H1 (cell line): ENCODE measurements around the gene SERP1. TPM values are rescaled to one million over a fixed set of nuclear protein-coding genes. Genes with fewer than 3 reads are reported as not detected.

Source experiments
- CTCF ChIA-PET: fragments of 300-600 bp; sonication (Branson Sonifier 250); formaldehyde crosslinking; loops from one replicate; lab custom pipeline; 2021; ENCODE audit not compliant: partially characterized antibody; lab: Charles Lee
- POLR2A ChIA-PET: fragments of 300-600 bp; sonication (Branson Sonifier 250); formaldehyde crosslinking; loops from one replicate; lab custom pipeline; 2021; ENCODE audit warnings: inconsistent platforms; ENCODE audit not compliant: partially characterized antibody; lab: Charles Lee
- DNase-seq, 2 experiments: peaks; one replicate each; pipeline versions ENCODE4 v3.0.0 to v3.0.0-alpha.2; 2010 to 2022; ENCODE audit warnings: low spot score in 2 of 2, low read depth in 1 of 2, mixed read lengths in 1 of 2
- FAIRE-seq: peaks from 2 replicates; lab custom pipeline; 2011; peaks lifted over from hg19 to GRCh38; lab: Jason Lieb, UNC
- H2AFZ ChIP-seq: 2 replicates; pipeline ENCODE4 v1.8.1; 2012; ENCODE audit warnings: low read length, inconsistent platforms
- H2AK5ac ChIP-seq: 2 replicates; pipeline ENCODE4 v1.6.1; 2013; ENCODE audit warnings: low read depth, low read length
- H2BK120ac ChIP-seq: replicated peaks from 2 replicates; pipeline ENCODE3; 2013; ENCODE audit warnings: low read depth, low read length, inconsistent platforms
- H2BK12ac ChIP-seq: 2 replicates; pipeline ENCODE4 v1.6.1; 2013; ENCODE audit warnings: low read depth, low read length
- H2BK15ac ChIP-seq: 2 replicates; pipeline ENCODE4 v1.6.1; 2013; ENCODE audit warnings: low read length
- H2BK20ac ChIP-seq: 2 replicates; pipeline ENCODE4 v1.6.1; 2013; ENCODE audit warnings: low read length
- H2BK5ac ChIP-seq: 2 replicates; pipeline ENCODE4 v1.6.1; 2013; ENCODE audit warnings: low read depth, low read length
- H3K14ac ChIP-seq: 2 replicates; pipeline ENCODE4 v1.6.1; 2013; ENCODE audit warnings: inconsistent platforms; ENCODE audit not compliant: insufficient read length
- H3K18ac ChIP-seq: 2 replicates; pipeline ENCODE4 v1.6.1; 2013; ENCODE audit warnings: low read length; ENCODE audit errors: extremely low read depth
- H3K23ac ChIP-seq: 2 replicates; pipeline ENCODE4 v1.6.1; 2013; ENCODE audit warnings: inconsistent platforms; ENCODE audit not compliant: insufficient read length
- H3K23me2 ChIP-seq: 2 replicates; pipeline ENCODE4 v1.6.1; 2013; ENCODE audit warnings: low read depth, low read length
- H3K27ac ChIP-seq: 2 replicates; pipeline ENCODE4 v1.6.1; 2011; ENCODE audit warnings: low read depth, low read length, inconsistent platforms
- H3K27me3 ChIP-seq, 4 experiments: replicated peaks in 1 of 4; 1 replicate in 1 of 4; 2 replicates in 3 of 4; pipeline versions ENCODE4 v1.6.1 to v1.8.1; 2011 to 2013; ENCODE audit warnings: low read length in 3 of 4, mild to moderate bottlenecking in 3 of 4, inconsistent platforms in 2 of 4, mixed read lengths in 2 of 4, moderate library complexity in 1 of 4; ENCODE audit not compliant: control insufficient read depth in 3 of 4, insufficient read depth in 3 of 4; ENCODE audit errors: extremely low read depth in 1 of 4
- H3K36me3 ChIP-seq, 4 experiments: 2 replicates each; pipeline versions ENCODE4 v1.6.1 to v1.8.1; 2011 to 2013; ENCODE audit warnings: mild to moderate bottlenecking in 4 of 4, low read length in 3 of 4, moderate library complexity in 2 of 4, control low read depth in 1 of 4, inconsistent platforms in 1 of 4; ENCODE audit not compliant: insufficient read depth in 4 of 4, control insufficient read depth in 2 of 4
- H3K4ac ChIP-seq: replicated peaks from 2 replicates; pipeline ENCODE3; 2013; ENCODE audit warnings: low read length, low read depth, mixed read lengths, inconsistent platforms; ENCODE audit not compliant: insufficient read length
- H3K4me1 ChIP-seq, 4 experiments: replicated peaks in 1 of 4; 1 replicate in 1 of 4; 2 replicates in 3 of 4; pipeline versions ENCODE4 v1.6.1 to v1.8.1; 2011 to 2013; ENCODE audit warnings: low read length in 3 of 4, inconsistent platforms in 2 of 4, mixed read lengths in 1 of 4; ENCODE audit not compliant: insufficient read depth in 4 of 4, control insufficient read depth in 3 of 4
- H3K4me2 ChIP-seq, 2 experiments: 2 replicates each; pipeline versions ENCODE4 v1.6.1 to v1.8.1; 2011 to 2013; ENCODE audit warnings: low read depth in 2 of 2, low read length in 2 of 2, control low read depth in 1 of 2, inconsistent platforms in 1 of 2, mild to moderate bottlenecking in 1 of 2; ENCODE audit not compliant: insufficient read depth in 1 of 2
- H3K4me3 ChIP-seq, 4 experiments: fragments of 200-600, 300-600 bp in 1 of 4; sonication (generic), shearing (Covaris generic), sonication (Bioruptor Twin) in 1 of 4; 2 replicates each; pipeline versions ENCODE4 v1.5.1 to v1.8.1; 2011 to 2016; ENCODE audit warnings: low read length in 4 of 4, low read depth in 3 of 4, control low read depth in 2 of 4, inconsistent platforms in 2 of 4, mild to moderate bottlenecking in 2 of 4, mixed read lengths in 1 of 4, moderate library complexity in 1 of 4; ENCODE audit not compliant: insufficient read depth in 2 of 4; ENCODE audit errors: extremely low read depth in 1 of 4
- H3K56ac ChIP-seq: replicated peaks from 2 replicates; pipeline ENCODE3; 2013; ENCODE audit warnings: low read depth, mild to moderate bottlenecking, mixed read lengths, low read length, inconsistent platforms; ENCODE audit not compliant: insufficient read length
- H3K79me1 ChIP-seq: 2 replicates; pipeline ENCODE4 v1.6.1; 2013; ENCODE audit warnings: low read depth, low read length, control low read depth
- H3K79me2 ChIP-seq, 2 experiments: 2 replicates each; pipeline versions ENCODE4 v1.6.1 to v1.8.1; 2012 to 2013; ENCODE audit warnings: low read length in 2 of 2, mild to moderate bottlenecking in 2 of 2, inconsistent platforms in 1 of 2; ENCODE audit not compliant: insufficient read depth in 2 of 2, control insufficient read depth in 1 of 2
- H3K9ac ChIP-seq, 4 experiments: replicated peaks in 1 of 4; 1 replicate in 1 of 4; 2 replicates in 3 of 4; pipeline versions ENCODE4 v1.6.1 to v1.8.1; 2011 to 2013; ENCODE audit warnings: low read depth in 3 of 4, low read length in 3 of 4, control low read depth in 2 of 4, mild to moderate bottlenecking in 2 of 4, moderate library complexity in 2 of 4, inconsistent platforms in 1 of 4; ENCODE audit errors: extremely low read depth in 1 of 4
- H3K9me3 ChIP-seq, 2 experiments: 2 replicates each; pipeline versions ENCODE4 v1.6.1 to v1.8.1; 2012 to 2013; ENCODE audit warnings: mild to moderate bottlenecking in 2 of 2, moderate library complexity in 2 of 2, control low read depth in 1 of 2, inconsistent platforms in 1 of 2, low read depth in 1 of 2, low read length in 1 of 2, mixed read lengths in 1 of 2; ENCODE audit not compliant: insufficient read depth in 2 of 2
- H4K20me1 ChIP-seq, 2 experiments: replicated peaks in 1 of 2; 2 replicates each; pipeline versions ENCODE3 to v1.8.1; 2011 to 2013; ENCODE audit warnings: inconsistent platforms in 2 of 2, low read length in 2 of 2, mild to moderate bottlenecking in 1 of 2; ENCODE audit not compliant: insufficient read depth in 2 of 2, control insufficient read depth in 1 of 2
- H4K5ac ChIP-seq: 2 replicates; pipeline ENCODE4 v1.6.1; 2013; ENCODE audit warnings: low read length, low read depth, mixed read lengths, inconsistent platforms; ENCODE audit not compliant: insufficient read length
- H4K8ac ChIP-seq: 2 replicates; pipeline ENCODE4 v1.8.0; 2013; ENCODE audit warnings: mild to moderate bottlenecking, moderate library complexity, low read length, inconsistent platforms; ENCODE audit not compliant: insufficient read depth; ENCODE audit errors: extremely low read depth
- H4K91ac ChIP-seq: replicated peaks from 2 replicates; pipeline ENCODE3; 2013; ENCODE audit warnings: low read length, mixed read lengths, inconsistent platforms; ENCODE audit not compliant: insufficient read length
- CHD1 ChIP-seq: IDR thresholded peaks from 2 replicates; pipeline ENCODE4 v1.6.1; 2012; ENCODE audit warnings: low read depth, low read length, improper control_type of control experiment
- FOSL1 ChIP-seq: IDR thresholded peaks from 2 replicates; pipeline ENCODE4 v1.6.1; 2011; ENCODE audit warnings: mild to moderate bottlenecking, low read depth, low read length, moderate library complexity; ENCODE audit not compliant: insufficient read depth
- HDAC6 ChIP-seq: IDR thresholded peaks from one replicate; pipeline ENCODE4 v1.7.1; 2012; ENCODE audit warnings: low read depth, mild to moderate bottlenecking, inconsistent platforms, low read length, moderate library complexity
- KDM4A ChIP-seq: IDR thresholded peaks from one replicate; pipeline ENCODE4 v1.7.1; 2012; ENCODE audit warnings: low read depth, mild to moderate bottlenecking, moderate library complexity, low read length, inconsistent platforms; ENCODE audit not compliant: severe bottlenecking
- POU5F1 ChIP-seq: IDR thresholded peaks from 2 replicates; pipeline ENCODE4 v1.6.1; 2011; ENCODE audit warnings: low read depth, mild to moderate bottlenecking, low read length, moderate library complexity
- SAP30 ChIP-seq: fragments of 300-600 bp; sonication (generic); IDR thresholded peaks from 2 replicates; pipeline ENCODE4 v1.7.1; 2012; ENCODE audit warnings: low read length, moderate library complexity, mild to moderate bottlenecking, inconsistent platforms; ENCODE audit not compliant: insufficient read depth, insufficient replicate concordance
- SIRT6 ChIP-seq: IDR thresholded peaks from one replicate; pipeline ENCODE4 v1.7.1; 2012; ENCODE audit warnings: low read length, inconsistent platforms
- SUZ12 ChIP-seq: fragments of 200-600 bp; sonication (generic); IDR thresholded peaks from 2 replicates; pipeline ENCODE4 v1.6.1; 2012; ENCODE audit warnings: mild to moderate bottlenecking, inconsistent platforms, low read length, moderate library complexity, mixed read lengths
- ZNF274 ChIP-seq: IDR thresholded peaks from 2 replicates; pipeline ENCODE4 v1.7.0; 2012; ENCODE audit warnings: low read length, borderline replicate concordance; ENCODE audit errors: extremely low read depth
- polyA plus RNA-seq, 7 experiments: library from polyadenylated mRNA; depleted of rRNA in 3 of 7; stranded (reverse) in 5 of 7; unstranded in 2 of 7; fragments of >200 nt in 5 of 7; fragments of 200-250 nt in 2 of 7; gene quantifications; 1 replicate in 5 of 7; 2 replicates in 1 of 7; 4 replicates in 1 of 7; pipeline versions ENCODE4 v1.2.1 to v1.2.3, GENCODE V29; 2011 to 2013; ENCODE audit warnings: missing spikeins in 2 of 7, mixed read lengths in 2 of 7
- total RNA-seq: library from RNA; stranded (reverse); fragmentation: NEBNext Ultra II Directional; extraction: Animal tissue kit (Norgen Biotek cat#: 25700); gene quantifications from 2 replicates; pipeline ENCODE4 v1.2.1, GENCODE V29; 2021
- TF ChIP-seq, protein P1 (sequence below): IDR thresholded peaks from 2 replicates; pipeline ENCODE4 v1.6.1; 2012; ENCODE audit warnings: inconsistent platforms
- TF ChIP-seq, protein P2 (sequence below), 3 experiments: IDR thresholded peaks; 1 replicate in 2 of 3; 2 replicates in 1 of 3; pipeline versions ENCODE4 v1.5.1 to v1.6.1; 2011; ENCODE audit warnings: low read length in 3 of 3, mild to moderate bottlenecking in 3 of 3, inconsistent platforms in 2 of 3, low read depth in 1 of 3, moderate library complexity in 1 of 3; ENCODE audit not compliant: insufficient read depth in 1 of 3; ENCODE audit errors: control extremely low read depth in 1 of 3

The SERP1 gene
- total and polyA plus RNA-seq, 2 of the 8 experiments (the other 6 are each of a cell fraction or from before 2014, with no cell fraction given) = 90.3 to 98.2 TPM

DNA sequence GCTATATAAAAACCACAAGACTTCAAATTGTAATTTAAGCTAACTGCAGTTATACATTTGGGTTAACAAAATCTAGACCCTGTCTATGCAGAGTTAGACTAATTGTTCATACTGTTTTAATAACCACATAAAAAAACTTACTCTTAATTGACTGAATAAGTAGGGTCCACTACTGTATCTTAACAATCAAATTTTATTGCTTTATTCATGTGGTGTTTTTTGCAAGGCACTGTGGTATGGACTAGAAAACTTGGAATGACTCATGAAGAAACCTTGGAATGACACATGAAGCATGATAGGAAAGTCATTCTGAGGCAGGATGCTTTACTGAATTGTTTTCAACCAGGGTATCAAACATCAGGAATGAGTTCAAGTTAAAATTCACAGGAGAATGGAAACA, 2.3 kb downstream of the SERP1 start:
- Histone ChIP-seq H2BK15ac (no peak overlapping the region), H3K23ac (no peak overlapping the region), H3K18ac (no peak overlapping the region), H3K36me3 (peaks cover 4 to 36% (median 12%) of the 10 kb centered on the region in 4 experiments; a peak in 6 of 8 replicates), H3K23me2 (no peaks in the 10 kb centered on the region; the same call in 1 of the 2 replicates), H3K27ac (no peak overlapping the region), H4K91ac (no peak overlapping the region), H2AFZ (no peak overlapping the region), H3K14ac (no peak overlapping the region), H4K20me1 (peaks cover 3% of the 10 kb centered on the region in 2 experiments), H3K4me3 (peak overlapping the region in 1 of 4 experiments; percentile 98; a peak in 2 of 8 replicates), H3K4me1 (no peaks in the 10 kb centered on the region; a peak in 2 of 7 replicates), H3K4ac (no peak overlapping the region), H2BK5ac (no peak overlapping the region), H3K79me2 (peaks cover 0 to 63% of the 10 kb centered on the region in 2 experiments; a peak in 3 of 4 replicates), H2AK5ac (no peak overlapping the region), H3K9me3 (no peaks in the 10 kb centered on the region), H3K9ac (no peak overlapping the region), H4K8ac (no peak overlapping the region; the same call in 1 of the 2 replicates), H3K79me1 (no peaks in the 10 kb centered on the region), H3K56ac (no peak overlapping the region), H3K4me2 (no peak overlapping the region; a peak in 1 of 4 replicates), H3K27me3 (no peaks in the 10 kb centered on the region), H2BK120ac (no peak overlapping the region), H2BK20ac (no peak overlapping the region), H4K5ac (no peak overlapping the region), H2BK12ac (no peak overlapping the region)
- CTCF ChIA-PET = interaction anchor here (1.0 to 1.1 kb wide), 3 partner anchors 31 to 607 kb away, joined by 3 to 4 read pairs (median 3); no protein-coding TSS in a partner anchor
- DNase-seq (no peak), FAIRE-seq (no peak)
- POLR2A ChIA-PET = interaction anchor here (1.7 to 2.0 kb wide), 2 partner anchors 13 to 17 kb away, joined by 3 to 4 read pairs; no protein-coding TSS in a partner anchor
- no peak for TF ChIP-seq KDM4A
- no peak for TF ChIP-seq POU5F1
- no peak for TF ChIP-seq HDAC6
- TF ChIP-seq, protein P1, sequence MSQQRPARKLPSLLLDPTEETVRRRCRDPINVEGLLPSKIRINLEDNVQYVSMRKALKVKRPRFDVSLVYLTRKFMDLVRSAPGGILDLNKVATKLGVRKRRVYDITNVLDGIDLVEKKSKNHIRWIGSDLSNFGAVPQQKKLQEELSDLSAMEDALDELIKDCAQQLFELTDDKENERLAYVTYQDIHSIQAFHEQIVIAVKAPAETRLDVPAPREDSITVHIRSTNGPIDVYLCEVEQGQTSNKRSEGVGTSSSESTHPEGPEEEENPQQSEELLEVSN = no peak
- TF ChIP-seq SUZ12 = no peak
- TF ChIP-seq, protein P2, sequence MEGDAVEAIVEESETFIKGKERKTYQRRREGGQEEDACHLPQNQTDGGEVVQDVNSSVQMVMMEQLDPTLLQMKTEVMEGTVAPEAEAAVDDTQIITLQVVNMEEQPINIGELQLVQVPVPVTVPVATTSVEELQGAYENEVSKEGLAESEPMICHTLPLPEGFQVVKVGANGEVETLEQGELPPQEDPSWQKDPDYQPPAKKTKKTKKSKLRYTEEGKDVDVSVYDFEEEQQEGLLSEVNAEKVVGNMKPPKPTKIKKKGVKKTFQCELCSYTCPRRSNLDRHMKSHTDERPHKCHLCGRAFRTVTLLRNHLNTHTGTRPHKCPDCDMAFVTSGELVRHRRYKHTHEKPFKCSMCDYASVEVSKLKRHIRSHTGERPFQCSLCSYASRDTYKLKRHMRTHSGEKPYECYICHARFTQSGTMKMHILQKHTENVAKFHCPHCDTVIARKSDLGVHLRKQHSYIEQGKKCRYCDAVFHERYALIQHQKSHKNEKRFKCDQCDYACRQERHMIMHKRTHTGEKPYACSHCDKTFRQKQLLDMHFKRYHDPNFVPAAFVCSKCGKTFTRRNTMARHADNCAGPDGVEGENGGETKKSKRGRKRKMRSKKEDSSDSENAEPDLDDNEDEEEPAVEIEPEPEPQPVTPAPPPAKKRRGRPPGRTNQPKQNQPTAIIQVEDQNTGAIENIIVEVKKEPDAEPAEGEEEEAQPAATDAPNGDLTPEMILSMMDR (IDR thresholded peaks at IDR 0.05; ENCODE audit: control extremely low read depth in 1 of 3, insufficient read depth in 1 of 3, low read depth in 1 of 3, low read length in 3 of 3) = no peak
- no peak for TF ChIP-seq SAP30
- TF ChIP-seq FOSL1 = no peak
- TF ChIP-seq CHD1 = no peak
- no peak for TF ChIP-seq SIRT6
- TF ChIP-seq ZNF274 = no peak
